ES-I3 (cell line): Measurements from ENCODE around the gene CHRNA9.
"Not testable (repeated sequence)": the region's sequence is repeated elsewhere in the genome, so short reads cannot be mapped to it uniquely, and the experiment has no call there.

Source experiments
- H3K36me3 ChIP-seq: 2 replicates; pipeline ENCODE4 v1.6.1; 2013; ENCODE audit warnings: mild to moderate bottlenecking, low read length, control low read depth, moderate library complexity; ENCODE audit not compliant: insufficient read depth
- H3K4me1 ChIP-seq: 2 replicates; pipeline ENCODE4 v1.6.1; 2013; ENCODE audit warnings: mild to moderate bottlenecking, control low read depth, low read length; ENCODE audit not compliant: insufficient read depth
- H3K9ac ChIP-seq: 2 replicates; pipeline ENCODE4 v1.6.1; 2013; ENCODE audit warnings: low read depth, mild to moderate bottlenecking, low read length, moderate library complexity
- H3K9me3 ChIP-seq: 2 replicates; pipeline ENCODE4 v1.6.1; 2013; ENCODE audit warnings: mild to moderate bottlenecking, low read length, moderate library complexity; ENCODE audit not compliant: control insufficient read depth, insufficient read depth

The CHRNA9 gene

GRCh38 chr4:40334591-40335524 lies at the start of gene CHRNA9:
Gene CHRNA9 (plus strand): TSS chr4:40335333. CDS start chr4:40335468, 135 bp downstream.
- Histone ChIP-seq H3K9me3 (no peaks in the 10 kb centered on the region), H3K4me1 (peaks cover 18% of the 10 kb centered on the region), H3K9ac (no peak within 1 kb of the TSS; the same call in 1 of the 2 replicates), H3K36me3 (no peaks in the 10 kb centered on the region)

- Histone ChIP-seq H3K9ac (no peak overlapping the region), H3K9me3 (no peaks in the 10 kb centered on the region), H3K36me3 (no peaks in the 10 kb centered on the region), H3K4me1 (no peaks in the 10 kb centered on the region)
Observed at GRCh38 chr4:40285692-40286091, 49.4 kb upstream of the CHRNA9 start.

- no peaks in the 10 kb centered on the region for H3K36me3 ChIP-seq
- no peak overlapping the region for H3K9ac ChIP-seq
- no peaks in the 10 kb centered on the region for H3K9me3 ChIP-seq
- no peaks in the 10 kb centered on the region for H3K4me1 ChIP-seq
Observed at GRCh38 chr4:40288566-40288965, 46.6 kb upstream of the CHRNA9 start.

- Histone ChIP-seq H3K4me1 (no peaks in the 10 kb centered on the region), H3K9ac (no peak overlapping the region), H3K9me3 (no peaks in the 10 kb centered on the region), H3K36me3 (no peaks in the 10 kb centered on the region)
Observed at GRCh38 chr4:40289366-40290188, 45.6 kb upstream of the CHRNA9 start.

- not testable (repeated sequence) for H3K9me3 ChIP-seq, H3K4me1 ChIP-seq, H3K36me3 ChIP-seq, H3K9ac ChIP-seq
Observed at GRCh38 chr4:40290611-40291186, 44.4 kb upstream of the CHRNA9 start.

GRCh38 chr4:40292313-40292759 lies 42.8 kb upstream of the CHRNA9 start:
- Histone ChIP-seq H3K9ac (no peak overlapping the region), H3K9me3 (no peaks in the 10 kb centered on the region; the same call in 1 of the 2 replicates), H3K4me1 (no peaks in the 10 kb centered on the region), H3K36me3 (no peaks in the 10 kb centered on the region)

GRCh38 chr4:40294339-40294738 lies 40.8 kb upstream of the CHRNA9 start:
- Histone ChIP-seq H3K4me1 (no peaks in the 10 kb centered on the region), H3K36me3 (no peaks in the 10 kb centered on the region), H3K9ac (no peak overlapping the region), H3K9me3 (no peaks in the 10 kb centered on the region; the same call in 1 of the 2 replicates)

- H3K9me3 ChIP-seq, H3K36me3 ChIP-seq, H3K4me1 ChIP-seq, H3K9ac ChIP-seq: not testable (repeated sequence)
Observed at GRCh38 chr4:40295030-40295429, 40.1 kb upstream of the CHRNA9 start.

GRCh38 chr4:40295572-40295971 lies 39.6 kb upstream of the CHRNA9 start:
- Histone ChIP-seq H3K36me3 (no peaks in the 10 kb centered on the region), H3K4me1 (0 out of 2 replicates have a peak, but pooled peaks cover 5% of the 10 kb centered on the region), H3K9me3 (no peaks in the 10 kb centered on the region; the same call in 1 of the 2 replicates), H3K9ac (no peak overlapping the region)

- H3K9me3 ChIP-seq = no peaks in the 10 kb centered on the region; the same call in 1 of the 2 replicates
- H3K4me1 ChIP-seq = 0 out of 2 replicates have a peak, but pooled peaks cover 5% of the 10 kb centered on the region
- H3K36me3 ChIP-seq = no peaks in the 10 kb centered on the region
- no peak overlapping the region for H3K9ac ChIP-seq
Observed at GRCh38 chr4:40299126-40299525, 36.0 kb upstream of the CHRNA9 start.

GRCh38 chr4:40299811-40300292 lies 35.3 kb upstream of the CHRNA9 start:
- Histone ChIP-seq H3K9ac (no peak overlapping the region), H3K36me3 (no peaks in the 10 kb centered on the region), H3K4me1 (0 out of 2 replicates have a peak, but pooled peaks cover 5% of the 10 kb centered on the region), H3K9me3 (peaks cover 3% of the 10 kb centered on the region; the same call in 1 of the 2 replicates)

- Histone ChIP-seq H3K9ac (no peak overlapping the region), H3K4me1 (0 out of 2 replicates have a peak, but pooled peaks cover 5% of the 10 kb centered on the region), H3K36me3 (no peaks in the 10 kb centered on the region), H3K9me3 (0 out of 2 replicates have a peak, but pooled peaks cover 3% of the 10 kb centered on the region)
Observed at GRCh38 chr4:40300371-40301162, 34.6 kb upstream of the CHRNA9 start.

GRCh38 chr4:40301603-40302002 lies 33.5 kb upstream of the CHRNA9 start:
- H3K36me3 ChIP-seq = no peaks in the 10 kb centered on the region
- 0 out of 2 replicates have a peak, but pooled peaks cover 3% of the 10 kb centered on the region for H3K9me3 ChIP-seq
- no peak overlapping the region for H3K9ac ChIP-seq
- H3K4me1 ChIP-seq = peaks cover 9% of the 10 kb centered on the region; the same call in 1 of the 2 replicates
